ENCODE results near the gene MIPOL1. TPM values are rescaled to one million over a fixed set of nuclear protein-coding genes. Genes with fewer than 3 reads are reported as not detected.
"Not testable (repeated sequence)": the region's sequence is repeated elsewhere in the genome, so short reads cannot be mapped to it uniquely, and the experiment has no call there.

The MIPOL1 gene
- total RNA-seq, 2 donors from 2014 or later, result 9.0 to 11.7 TPM

DNA sequence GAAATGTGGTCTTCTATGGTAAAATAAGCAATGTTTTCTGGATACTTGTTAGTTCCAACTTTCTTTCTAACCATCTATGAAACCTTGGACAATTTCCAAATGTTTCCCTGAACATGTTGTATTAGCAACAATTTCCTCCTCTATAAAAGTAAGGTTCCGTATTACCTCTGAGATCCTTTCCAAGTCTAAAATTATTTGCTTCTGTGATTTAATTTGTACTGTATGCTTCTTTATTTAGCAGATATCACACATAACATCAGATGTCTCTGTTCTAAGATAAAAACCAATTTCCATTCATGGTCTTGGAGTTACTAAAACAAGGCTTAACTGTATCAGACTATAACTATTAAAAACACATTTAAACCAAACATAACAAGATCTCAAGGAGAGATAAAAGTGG is 220.1 kb downstream of the MIPOL1 start:
- ATAC-seq (no peak), DNase-seq (no peak)
- intact Hi-C loops (cut with DNase I), result no loop called here

- no peak for DNase-seq
- ATAC-seq, result no peak
- intact Hi-C loops (cut with DNase I), result no loop called here
Observed at GRCh38 chr14:37420622-37421021, 222.9 kb downstream of the MIPOL1 start.

DNA sequence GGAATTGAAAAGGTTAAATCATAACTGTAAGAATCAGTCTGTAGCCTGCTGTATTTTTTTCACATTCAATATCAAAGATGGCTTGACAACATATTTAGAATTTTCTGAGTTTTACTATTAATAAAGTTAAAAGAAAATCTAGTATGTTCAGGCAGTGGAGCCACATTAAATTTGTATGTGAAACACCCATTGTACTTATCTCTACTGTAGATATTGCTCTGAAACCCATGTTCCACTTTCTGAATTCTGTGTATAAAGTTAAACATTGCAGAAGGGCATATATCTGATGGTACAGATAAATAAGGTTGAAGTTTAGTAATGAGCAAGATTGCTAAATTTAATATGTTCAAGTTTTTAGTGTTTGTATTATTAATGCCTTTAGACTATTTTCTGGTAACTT is 224.6 kb downstream of the MIPOL1 start:
- DNase-seq (no peak), ATAC-seq (no peak)
- intact Hi-C loops (cut with DNase I), result no loop called here

- no peak for ATAC-seq
- intact Hi-C loops (cut with DNase I), result no loop called here
- no peak for DNase-seq
Observed at GRCh38 chr14:37422748-37423147, 225.0 kb downstream of the MIPOL1 start.

GRCh38 chr14:37428954-37429353 is 231.2 kb downstream of the MIPOL1 start:
- DNase-seq (no peak), ATAC-seq (no peak)
- intact Hi-C loops (cut with DNase I), result no loop called here

- DNase-seq (no peak), ATAC-seq (no peak)
- intact Hi-C loops (cut with DNase I), result no loop called here
Observed at GRCh38 chr14:37429618-37430017, 231.9 kb downstream of the MIPOL1 start.

DNA sequence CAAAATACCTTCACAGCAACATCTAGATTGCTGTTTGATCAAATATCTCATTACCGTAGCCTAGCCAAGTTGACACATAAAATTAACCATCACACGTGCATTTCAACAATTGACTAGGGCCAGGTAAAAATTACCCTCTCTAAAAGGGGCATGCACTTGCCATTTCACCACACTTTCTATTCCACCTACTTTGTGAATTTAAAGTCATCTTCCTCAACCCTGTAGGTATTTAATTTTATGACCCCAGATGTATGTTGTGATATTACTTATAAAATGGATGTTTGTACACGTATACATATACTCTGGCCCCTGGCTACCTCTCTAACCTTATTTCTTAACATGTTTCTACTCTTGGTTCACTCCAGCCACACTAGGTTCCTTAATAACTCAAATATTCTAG is 237.1 kb downstream of the MIPOL1 start:
- DNase-seq, result no peak
- no peak for ATAC-seq
- intact Hi-C loops (cut with DNase I), result no loop called here

GRCh38 chr14:37436519-37436918 is 238.8 kb downstream of the MIPOL1 start:
- DNase-seq (no peak), ATAC-seq (no peak)
- intact Hi-C loops (cut with DNase I), result no loop called here

DNA sequence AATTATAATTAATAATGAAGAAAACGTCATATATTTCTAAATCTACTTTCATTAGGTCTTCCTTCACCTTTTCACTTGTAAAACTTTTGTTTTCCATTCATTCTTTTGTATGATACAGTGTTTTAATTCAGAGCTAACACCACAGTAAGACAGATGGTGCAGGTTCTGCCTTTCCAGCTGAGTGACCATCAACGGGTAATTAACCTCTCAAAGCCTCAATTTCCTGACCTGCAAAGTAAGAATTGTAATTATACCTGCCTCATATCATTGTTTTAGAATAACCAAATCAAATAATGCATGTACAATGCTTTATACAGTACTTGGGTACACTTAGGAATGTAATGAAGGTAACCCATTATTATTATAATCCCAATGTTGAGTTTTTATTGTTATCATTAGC is 239.8 kb downstream of the MIPOL1 start:
- no peak for ATAC-seq
- intact Hi-C loops (cut with DNase I), result no loop called here

GRCh38 chr14:37438444-37438843 is 240.7 kb downstream of the MIPOL1 start:
- no peak for DNase-seq
- no peak for ATAC-seq
- intact Hi-C loops (cut with DNase I), result no loop called here

More for the DNA sequence above, 239.8 kb downstream of the MIPOL1 start:
- no peak for DNase-seq

DNA sequence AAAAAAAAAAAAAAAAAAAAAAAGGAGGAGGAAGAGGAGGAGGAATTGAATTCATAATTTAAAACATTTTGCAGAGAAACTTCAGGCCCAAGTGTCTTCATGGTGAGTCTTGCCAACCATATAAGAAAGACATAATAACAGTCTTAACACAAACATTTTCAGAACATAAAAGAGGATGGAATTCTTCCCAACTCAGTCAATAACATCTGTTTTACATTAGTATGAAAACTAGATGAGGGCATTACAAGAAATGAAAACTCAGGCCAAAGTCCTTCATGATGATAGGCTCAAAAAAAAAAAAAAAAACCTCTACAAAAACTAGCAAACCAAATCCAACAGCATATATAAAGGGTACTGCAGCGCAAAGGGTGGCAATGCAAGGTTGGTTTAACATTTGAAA is 245.7 kb downstream of the MIPOL1 start:
- intact Hi-C loops (cut with DNase I), result no loop called here
- DNase-seq (no peak), ATAC-seq (no peak)

GRCh38 chr14:37447883-37448391 is 250.2 kb downstream of the MIPOL1 start:
- DNase-seq (no peak), ATAC-seq (no peak)
- intact Hi-C loops (cut with DNase I), result no loop called here

DNA sequence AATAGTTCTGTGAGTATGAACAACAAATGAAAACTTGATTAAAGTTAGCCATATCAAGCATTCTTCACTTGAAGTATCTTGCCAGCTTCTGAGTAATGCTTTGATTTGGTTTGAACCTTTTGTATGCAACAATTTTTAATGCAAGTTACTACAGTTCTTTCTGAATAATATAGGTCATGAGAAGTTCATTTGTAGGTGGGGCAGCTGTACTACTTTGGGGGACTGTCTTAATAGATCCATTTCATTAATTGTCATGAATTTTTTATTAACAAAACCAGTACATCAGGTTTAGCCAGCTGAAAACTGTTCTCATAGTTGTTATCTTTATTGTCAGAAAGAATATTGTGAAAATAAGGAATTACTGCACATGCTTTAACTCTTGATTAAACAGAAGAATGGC is 254.6 kb downstream of the MIPOL1 start:
- intact Hi-C loops (cut with DNase I), result no loop called here
- DNase-seq, result no peak
- ATAC-seq, result no peak

DNA sequence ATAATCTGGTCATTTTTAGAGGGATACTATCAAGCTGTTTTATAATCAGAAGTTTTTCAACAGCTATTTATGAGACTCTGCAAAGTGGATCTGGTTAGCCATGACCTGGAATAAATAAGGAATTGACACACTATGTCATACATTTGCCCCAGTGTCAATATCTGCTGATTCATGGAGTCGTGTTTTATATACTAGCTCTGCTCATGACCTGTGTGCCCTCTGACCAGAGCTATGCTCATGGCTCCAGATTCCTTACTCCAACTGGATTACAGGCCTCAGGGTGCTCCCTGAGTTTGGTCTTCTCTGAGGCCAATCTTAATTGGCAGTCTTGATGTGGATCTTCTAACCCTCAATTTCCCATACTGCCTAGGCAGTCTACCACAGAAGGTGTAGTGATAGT is 256.2 kb downstream of the MIPOL1 start:
- ATAC-seq, result no peak
- DNase-seq, result no peak
- intact Hi-C loops (cut with DNase I), result no loop called here

DNA sequence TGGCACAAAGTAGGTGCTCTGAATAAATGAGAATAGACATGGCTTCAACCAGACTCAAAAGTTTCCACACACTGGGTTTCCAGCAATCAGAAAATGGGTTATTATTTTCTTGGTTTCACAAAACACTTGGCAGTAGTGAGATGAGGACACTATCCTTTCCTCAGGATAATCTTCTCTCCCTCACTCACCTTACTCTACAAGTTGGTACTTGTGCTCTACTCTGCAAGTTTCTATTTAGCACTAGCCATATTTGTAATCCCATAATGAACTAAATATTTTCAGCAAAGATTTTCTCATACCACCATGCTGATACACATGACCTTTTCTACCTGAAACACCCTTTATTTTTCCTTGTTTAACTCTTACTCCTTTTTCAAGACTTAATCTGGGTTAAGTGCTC is 259.6 kb downstream of the MIPOL1 start:
- no peak for DNase-seq
- no peak for ATAC-seq
- intact Hi-C loops (cut with DNase I), result no loop called here

GRCh38 chr14:37462426-37462825 is 264.7 kb downstream of the MIPOL1 start:
- ATAC-seq; DNase-seq; intact Hi-C loops (cut with DNase I): not testable (repeated sequence)

DNA sequence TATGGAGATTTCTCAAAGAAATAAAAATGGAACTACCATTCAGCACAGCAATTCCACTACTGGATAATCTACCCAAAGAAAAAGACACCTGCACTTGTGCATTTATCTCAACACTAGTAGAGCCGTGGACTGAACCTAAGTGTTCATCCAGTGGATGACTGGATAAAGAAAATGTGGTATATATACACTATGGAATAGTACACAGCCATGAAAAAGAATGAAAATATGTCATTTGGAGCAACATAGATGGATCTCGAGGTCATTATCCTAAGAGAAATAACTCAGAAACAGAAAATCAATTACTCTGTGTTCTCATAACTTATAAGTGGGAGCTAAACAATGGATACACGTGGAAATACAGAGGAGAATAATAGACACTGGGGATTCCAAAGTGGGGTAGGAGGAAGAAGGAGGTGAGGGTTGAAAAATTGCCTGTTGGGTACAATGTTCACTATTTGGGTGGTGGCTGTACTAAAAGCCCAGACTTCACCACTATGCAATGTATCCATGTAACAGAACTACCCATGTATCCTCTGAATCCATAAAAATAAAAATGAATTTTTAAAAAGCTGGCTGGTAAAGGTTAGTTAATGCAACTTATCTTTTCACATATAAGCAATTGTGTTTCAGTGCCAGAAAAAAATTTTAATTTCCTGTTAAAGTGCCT is 266.6 kb downstream of the MIPOL1 start:
- DNase-seq, result no peak
- no peak for ATAC-seq
- intact Hi-C loops (cut with DNase I), result no loop called here

- intact Hi-C loops (cut with DNase I), result no loop called here
- DNase-seq (no peak), ATAC-seq (no peak)
Observed at GRCh38 chr14:37466003-37466622, 268.4 kb downstream of the MIPOL1 start.

DNA sequence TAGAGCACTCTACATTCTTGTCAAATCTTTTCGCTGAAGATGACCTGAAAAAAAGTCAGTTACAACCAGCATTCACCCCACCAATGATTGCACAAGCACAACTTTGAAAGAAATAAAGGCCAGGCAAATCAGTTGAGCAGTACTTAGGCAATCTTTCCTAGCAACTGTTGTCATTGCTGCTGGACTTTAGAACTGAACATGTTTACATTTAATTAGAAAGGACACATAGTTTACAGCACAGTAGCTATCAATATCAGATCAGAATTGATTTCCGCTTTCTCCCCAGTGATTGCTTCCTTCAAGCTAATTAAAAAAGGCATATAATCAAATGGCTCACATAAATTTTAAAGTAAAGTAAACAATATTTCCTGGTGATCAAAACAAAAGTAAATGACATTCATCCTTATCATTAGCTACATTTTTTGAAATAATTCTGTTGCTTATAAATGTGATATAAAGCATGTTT is 268.9 kb downstream of the MIPOL1 start:
- no peak for DNase-seq
- no peak for ATAC-seq

DNA sequence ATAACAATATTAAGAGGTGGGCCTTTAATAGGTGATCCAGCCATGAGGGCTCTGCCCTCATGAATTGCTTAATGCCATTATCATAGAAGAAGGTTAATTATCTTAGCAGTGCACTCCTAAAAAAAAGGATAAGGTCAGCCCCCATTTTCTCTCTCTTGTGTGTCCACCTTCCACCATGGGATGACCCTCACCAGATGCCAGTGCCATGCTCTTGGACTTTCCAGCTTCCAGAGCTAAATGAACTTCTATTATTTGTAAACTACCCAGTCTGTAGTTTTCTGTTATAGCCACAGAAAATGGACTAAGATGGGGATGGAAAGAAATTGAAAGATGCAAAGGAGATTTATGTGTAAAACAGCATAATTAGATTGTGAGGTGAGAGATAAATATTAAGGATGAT is 271.9 kb downstream of the MIPOL1 start:
- intact Hi-C loops (cut with DNase I), result no loop called here
- ATAC-seq, result no peak

More for the DNA sequence above, 268.9 kb downstream of the MIPOL1 start:
- intact Hi-C loops (cut with DNase I), result no loop called here

GRCh38 chr14:37470251-37470650 is 272.5 kb downstream of the MIPOL1 start:
- ATAC-seq, result no peak
- intact Hi-C loops (cut with DNase I), result no loop called here
- DNase-seq, result no peak

More for the DNA sequence above, 271.9 kb downstream of the MIPOL1 start:
- DNase-seq, result no peak
